NCI-H2196 treated with DMSO at 0.1 percent for 48 hours (cell line): ENCODE results near the gene ZNF615.
"Not testable (repeated sequence)": the region's sequence is repeated elsewhere in the genome, so short reads cannot be mapped to it uniquely, and the experiment has no call there.

Experiments used
- DNase-seq: peaks from one replicate; lab custom pipeline; 2025; ENCODE audit not compliant: unreplicated experiment; lab: John Stamatoyannopoulos, UW

The ZNF615 gene

DNA sequence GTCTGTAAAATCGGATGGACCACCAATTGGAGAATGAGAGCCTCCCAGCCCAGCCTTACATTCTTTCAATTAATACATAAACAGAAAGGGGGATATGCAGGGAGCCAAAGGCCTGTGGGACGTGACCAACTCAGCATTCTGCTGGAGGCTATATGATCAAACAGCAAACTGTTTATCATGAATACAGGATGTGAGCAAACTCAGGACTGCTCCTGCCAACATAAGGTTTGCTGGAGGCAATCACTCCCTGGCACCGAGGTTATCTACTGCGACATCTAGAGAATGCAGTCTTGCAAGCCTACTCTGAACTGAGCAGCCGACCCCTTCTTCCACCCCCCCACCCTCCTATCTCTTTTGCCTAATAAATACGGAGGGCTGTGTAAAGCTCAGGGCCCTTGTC, 27.1 kb downstream of the ZNF615 start:
- DNase-seq = not testable (repeated sequence)

GRCh38 chr19:51980116-51980736, 27.8 kb downstream of the ZNF615 start:
- DNase-seq = no peak

DNA sequence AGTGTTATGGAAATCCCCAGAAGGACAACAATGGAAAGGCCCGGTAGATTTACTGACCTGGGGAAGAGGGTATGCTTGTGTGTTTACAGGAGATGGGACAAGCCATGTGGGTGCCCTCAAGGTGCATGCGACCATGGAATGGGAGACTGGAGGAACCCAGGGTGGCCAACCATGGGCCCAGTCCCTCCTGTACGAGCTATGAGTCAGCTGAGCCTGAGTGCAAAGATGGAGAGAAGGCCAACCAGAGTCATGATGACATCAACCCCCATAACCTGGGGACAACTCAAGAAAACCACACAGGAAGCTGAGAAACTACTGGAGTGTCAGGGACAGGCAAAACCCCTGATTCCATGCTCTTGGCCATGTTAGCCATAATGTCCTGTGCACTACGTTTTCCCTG, 29.1 kb downstream of the ZNF615 start:
- DNase-seq = no peak

DNA sequence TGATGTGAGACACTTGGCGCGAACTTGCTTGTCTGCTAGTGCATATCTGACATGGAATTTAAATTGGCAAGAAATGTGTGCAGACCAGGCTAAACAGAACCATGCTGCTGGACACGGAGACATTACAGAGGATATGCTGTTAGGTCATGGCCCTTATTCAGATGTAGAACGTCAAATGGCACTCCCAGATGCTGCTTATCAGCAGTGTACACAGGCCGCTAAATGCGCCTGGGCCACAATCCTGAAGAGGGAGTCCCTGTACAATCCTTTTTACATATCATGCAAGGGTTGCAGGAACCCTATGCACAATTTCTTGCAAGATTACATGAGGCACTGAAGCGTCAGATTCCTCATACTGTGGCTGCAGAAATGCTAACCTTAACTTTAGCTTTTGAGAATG, 30.7 kb downstream of the ZNF615 start:
- no peak for DNase-seq

DNA sequence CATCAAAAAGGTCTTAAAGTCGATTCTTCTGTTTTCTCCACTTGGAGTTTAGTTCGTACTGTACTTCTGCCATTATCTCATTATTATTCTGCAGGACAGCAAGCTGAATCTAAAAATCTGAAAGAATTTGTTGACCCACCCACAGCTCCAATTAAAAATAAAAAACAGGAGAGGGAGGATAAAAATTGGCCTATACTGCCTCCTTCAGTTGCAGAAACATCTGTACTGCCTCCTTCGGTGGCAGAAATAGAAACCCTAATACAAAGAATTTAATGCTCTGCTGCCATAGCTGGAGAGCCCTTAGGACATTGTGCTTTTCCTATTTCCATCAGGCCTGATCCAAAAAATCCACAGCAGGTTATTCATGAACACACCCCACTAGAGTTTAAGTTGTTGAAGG, 31.2 kb downstream of the ZNF615 start:
- DNase-seq = no peak

DNA sequence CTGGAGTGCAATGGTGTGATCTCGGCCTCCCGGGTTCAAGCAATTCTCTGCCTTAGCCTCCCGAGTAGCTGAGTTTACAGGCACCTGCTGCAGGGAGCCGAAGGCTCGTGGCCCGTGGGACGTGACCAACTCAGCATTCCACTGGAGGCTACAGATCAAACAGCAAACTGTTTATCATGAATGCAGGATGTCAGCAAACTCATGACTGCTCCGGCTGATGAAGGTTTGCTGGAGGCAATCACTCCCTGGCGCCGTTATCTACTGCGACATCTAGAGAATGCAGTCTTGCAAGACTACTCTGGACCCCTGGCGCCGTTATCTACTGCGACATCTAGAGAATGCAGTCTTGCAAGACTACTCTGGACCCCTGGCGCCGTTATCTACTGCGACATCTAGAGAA, 32.2 kb downstream of the ZNF615 start:
- not testable (repeated sequence) for DNase-seq

GRCh38 chr19:51971624-51972023, 36.4 kb downstream of the ZNF615 start:
- DNase-seq = no peak

DNA sequence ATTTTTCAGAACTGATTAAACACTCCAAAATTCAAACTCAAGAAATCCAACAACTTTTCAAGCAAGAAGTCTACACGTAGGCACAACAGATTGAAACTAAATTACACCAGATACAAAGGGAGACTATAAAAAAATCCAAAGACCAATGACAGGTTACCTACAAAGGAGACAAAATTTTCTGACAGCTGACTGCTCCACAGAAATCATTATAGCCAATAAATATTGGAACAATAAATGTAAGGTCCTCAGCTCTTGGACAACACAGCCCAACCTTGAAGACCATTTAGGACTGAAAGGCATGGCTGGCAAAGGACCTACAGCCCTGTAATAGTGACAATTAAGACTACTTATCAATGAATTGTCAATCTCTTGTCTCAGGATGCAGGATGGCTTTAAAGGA, 37.3 kb downstream of the ZNF615 start:
- no peak for DNase-seq

DNA sequence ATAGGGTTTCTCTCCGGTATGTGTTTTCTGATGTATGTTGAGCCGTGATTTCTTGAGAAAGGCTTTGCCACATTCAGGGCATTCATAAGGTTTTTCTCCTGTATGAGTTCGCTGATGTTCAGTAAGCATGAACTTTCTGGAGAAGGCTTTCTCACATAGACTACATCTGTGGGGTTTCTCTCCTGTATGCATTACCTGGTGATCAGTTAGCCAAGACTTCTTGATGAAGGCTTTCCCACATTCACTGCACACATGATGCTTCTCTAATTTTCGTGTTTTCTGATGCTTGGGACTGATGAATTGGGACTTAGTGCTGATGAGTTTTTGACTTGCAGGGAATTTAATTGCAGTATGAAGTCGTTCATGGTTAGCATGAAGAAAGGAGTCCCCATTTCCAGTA, 42.4 kb downstream of the ZNF615 start:
- DNase-seq = no peak

DNA sequence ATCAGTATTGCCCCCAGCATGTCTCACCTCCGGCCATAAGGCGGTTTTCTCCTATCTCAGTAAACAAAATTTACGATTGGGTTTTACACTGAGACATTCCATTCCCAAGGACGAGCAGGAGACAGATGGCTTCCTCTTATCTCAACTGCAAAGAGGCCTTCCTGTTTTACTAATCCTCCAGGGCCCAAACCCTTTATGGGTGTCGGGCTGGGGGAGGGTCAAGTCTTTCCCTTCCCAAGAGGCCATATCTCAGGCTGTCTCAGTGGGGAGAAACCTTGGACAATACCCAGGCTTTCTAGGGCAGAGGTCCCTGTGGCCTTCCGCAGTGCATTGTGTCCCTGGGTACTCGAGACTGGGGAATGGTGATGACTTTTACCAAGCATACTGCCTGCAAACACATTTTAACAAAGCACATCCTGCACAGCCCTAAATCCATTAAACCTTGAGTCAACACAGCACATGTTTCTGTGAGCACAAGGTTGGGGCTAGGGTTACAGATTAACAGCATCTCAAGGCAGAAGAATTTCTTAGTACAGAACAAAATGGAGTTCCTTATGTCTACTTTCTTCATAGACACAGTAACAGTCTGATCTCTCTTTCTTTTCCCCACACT, 47.3 kb downstream of the ZNF615 start:
- not testable (repeated sequence) for DNase-seq

DNA sequence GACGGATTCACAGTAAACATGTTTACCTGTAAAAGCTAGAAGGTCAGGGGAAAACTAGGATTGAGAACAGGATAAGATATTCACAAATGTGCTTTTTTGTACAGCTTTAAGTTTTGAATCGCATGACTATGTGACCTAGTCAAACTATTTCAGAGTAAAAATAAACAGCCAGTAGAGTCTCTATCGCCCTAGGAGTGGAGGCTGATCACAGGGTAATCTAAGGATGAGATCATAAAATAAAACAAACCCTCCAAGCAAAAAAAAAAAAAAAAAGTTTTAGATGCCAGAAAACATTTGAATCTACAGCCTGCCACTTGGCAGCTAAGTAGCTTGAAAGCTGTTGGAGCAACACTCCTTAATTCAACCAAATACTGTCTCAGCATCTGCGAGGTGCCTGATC, 48.2 kb downstream of the ZNF615 start:
- DNase-seq = no peak

GRCh38 chr19:51957846-51958245, 50.2 kb downstream of the ZNF615 start:
- not testable (repeated sequence) for DNase-seq

GRCh38 chr19:51948975-51949374, 59.0 kb downstream of the ZNF615 start:
- DNase-seq = no peak

DNA sequence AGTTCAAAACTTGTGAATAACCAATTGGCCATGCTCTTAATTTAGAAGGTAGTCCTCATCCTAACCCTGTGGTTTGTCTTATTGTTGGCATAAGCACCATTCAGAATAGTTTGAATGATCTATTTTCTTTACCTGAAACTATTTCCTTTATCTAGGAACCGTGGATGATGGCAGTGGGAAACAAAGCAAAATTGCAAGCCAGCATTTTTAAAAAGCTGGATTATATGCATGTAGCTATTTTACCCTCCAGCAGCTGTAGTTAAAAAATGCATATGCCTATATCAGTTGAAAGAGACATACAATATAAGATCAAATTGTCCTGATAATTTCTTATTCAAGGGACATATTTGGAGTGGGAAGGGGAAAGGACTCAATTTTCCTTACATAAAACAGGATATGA, 61.4 kb downstream of the ZNF615 start:
- DNase-seq = no peak

DNA sequence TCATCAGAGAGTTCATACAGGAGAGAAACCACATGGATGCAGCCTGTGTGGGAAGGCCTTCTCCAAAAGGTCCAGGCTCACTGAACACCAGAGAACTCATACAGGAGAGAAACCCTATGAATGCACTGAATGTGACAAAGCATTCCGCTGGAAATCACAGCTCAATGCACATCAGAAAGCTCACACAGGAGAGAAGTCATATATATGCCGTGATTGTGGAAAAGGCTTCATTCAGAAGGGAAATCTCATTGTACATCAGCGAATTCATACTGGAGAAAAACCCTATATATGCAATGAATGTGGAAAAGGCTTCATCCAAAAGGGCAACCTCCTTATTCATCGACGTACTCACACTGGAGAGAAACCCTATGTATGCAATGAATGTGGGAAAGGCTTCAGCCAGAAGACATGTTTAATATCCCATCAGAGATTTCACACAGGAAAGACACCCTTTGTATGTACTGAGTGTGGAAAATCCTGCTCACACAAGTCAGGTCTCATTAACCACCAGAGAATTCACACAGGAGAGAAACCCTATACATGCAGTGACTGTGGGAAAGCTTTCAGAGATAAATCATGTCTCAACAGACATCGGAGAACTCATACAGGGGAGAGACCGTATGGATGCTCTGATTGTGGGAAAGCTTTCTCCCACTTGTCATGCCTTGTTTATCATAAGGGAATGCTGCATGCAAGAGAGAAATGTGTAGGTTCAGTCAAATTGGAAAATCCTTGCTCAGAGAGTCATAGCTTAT, 63.0 kb downstream of the ZNF615 start:
- DNase-seq = no peak
